ENCODE results near the gene TMEM150A.

- TF ChIP-seq CTCF (IDR thresholded peaks at IDR 0.05) (no peak), POLR2A (IDR thresholded peaks at IDR 0.05) (no peak)
Observed at GRCh38 chr2:85644909-85645308, 42.4 kb upstream of the TMEM150A start.
